OCI-M2 (cell line): ENCODE measurements around the gene MON1B.
"Not testable (repeated sequence)": the region's sequence is repeated elsewhere in the genome, so short reads cannot be mapped to it uniquely, and the experiment has no call there.

Experiments used
- DNase-seq: peaks from one replicate; lab custom pipeline; 2025; ENCODE audit not compliant: unreplicated experiment; lab: John Stamatoyannopoulos, UW

MON1B gene

DNA sequence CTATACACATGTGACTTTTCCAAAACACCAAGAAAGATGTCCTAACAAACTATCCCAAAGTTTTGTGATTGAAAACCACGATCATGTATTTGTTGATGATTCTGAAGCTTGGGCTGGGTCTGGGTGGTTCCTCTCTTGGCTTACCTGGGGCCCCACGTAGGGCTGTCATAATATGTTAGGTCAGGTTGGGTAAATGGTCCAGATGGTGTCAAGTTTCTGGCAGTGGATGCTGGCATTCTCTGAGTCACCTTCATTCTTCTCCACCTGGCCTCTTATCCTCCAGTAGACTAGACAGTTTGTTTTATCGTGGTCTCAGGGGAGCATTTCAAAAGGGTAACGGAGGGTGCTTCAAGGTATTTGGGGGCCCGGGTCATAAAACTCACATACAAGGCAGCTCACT, 47.6 kb downstream of the MON1B start:
- no peak for DNase-seq

DNA sequence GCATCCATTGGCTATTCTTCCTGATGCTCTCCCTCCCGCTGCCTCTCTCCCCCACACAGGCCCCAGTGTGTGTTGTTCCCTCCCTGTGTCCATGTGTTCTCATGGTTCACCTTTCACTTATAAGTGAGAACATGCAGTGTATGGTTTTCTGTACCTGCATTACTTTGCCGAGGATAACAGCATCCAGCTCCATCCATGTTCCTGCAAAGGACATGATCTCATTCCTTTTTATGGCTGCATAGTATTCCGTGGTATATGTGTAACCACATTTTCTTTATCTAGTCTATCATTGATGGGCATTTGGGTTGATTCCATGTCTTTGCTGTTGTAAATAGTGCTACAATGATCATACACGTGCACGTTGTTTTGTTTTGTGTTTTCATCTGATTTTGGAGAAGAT, 51.5 kb downstream of the MON1B start:
- not testable (repeated sequence) for DNase-seq

DNA sequence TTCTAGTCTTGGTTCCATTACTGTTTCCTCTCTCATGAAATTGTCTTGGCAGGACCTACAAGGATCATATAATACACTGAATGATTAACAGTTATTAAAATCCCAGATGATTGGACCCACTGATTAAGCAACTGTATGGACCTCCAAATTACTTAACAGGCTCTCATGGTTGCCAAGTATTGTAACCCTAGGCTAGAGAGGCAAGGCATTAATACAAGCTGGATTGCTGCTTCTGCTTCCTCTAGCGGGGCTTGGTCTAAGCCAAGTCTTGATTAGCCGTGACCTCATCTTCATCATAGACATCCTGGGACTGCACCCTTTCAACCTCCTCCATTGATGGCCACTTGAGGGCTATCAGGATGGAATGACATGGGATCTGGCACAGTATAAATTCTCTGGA, 55.2 kb downstream of the MON1B start:
- DNase-seq, result no peak

DNA sequence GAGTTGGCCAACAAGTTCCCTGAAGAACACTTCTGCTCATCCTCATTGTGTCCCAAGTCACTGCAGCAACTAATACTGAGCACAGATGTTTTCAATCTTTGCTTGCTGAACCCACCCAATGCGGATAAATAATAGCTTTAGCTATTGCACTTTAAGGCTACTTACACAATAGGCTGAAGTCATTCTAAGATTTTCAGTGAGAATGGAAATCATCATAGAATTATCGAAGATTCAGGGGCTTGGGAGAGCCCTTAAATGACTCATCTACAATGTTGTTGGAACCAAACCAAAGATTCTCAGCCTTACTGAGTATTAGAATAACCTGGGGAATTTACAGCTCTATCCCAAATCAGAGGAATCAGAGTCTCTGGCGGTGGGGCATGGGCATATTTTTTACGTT, 59.4 kb downstream of the MON1B start:
- no peak for DNase-seq
